SJSA1 (cell line): ENCODE measurements around the gene BRIP1. TPM values are rescaled to one million over a fixed set of nuclear protein-coding genes. Genes with fewer than 3 reads are reported as not detected.
"Not testable (repeated sequence)": the region's sequence is repeated elsewhere in the genome, so short reads cannot be mapped to it uniquely, and the experiment has no call there.

Experiments
- DNase-seq, 2 experiments: peaks; one replicate each; pipeline ENCODE4 v3.0.0-alpha.2; 2015 to 2020; ENCODE audit warnings: low spot score in 2 of 2, low read depth in 1 of 2
- H3K27ac ChIP-seq: fragments of 250-450 bp; sonication (Bioruptor Pico); 2 replicates; pipeline ENCODE4 v1.5.1; 2020; ENCODE audit warnings: mild to moderate bottlenecking, moderate library complexity
- H3K27me3 ChIP-seq: fragments of 250-450 bp; sonication (Bioruptor Pico); replicated peaks from 2 replicates; pipeline ENCODE4 v1.5.1; 2020; ENCODE audit warnings: mild to moderate bottlenecking, moderate library complexity
- H3K36me3 ChIP-seq: fragments of 250-450 bp; sonication (Bioruptor Pico); 2 replicates; pipeline ENCODE4 v1.5.1; 2020; ENCODE audit warnings: mild to moderate bottlenecking
- H3K4me1 ChIP-seq: fragments of 250-450 bp; sonication (Bioruptor Pico); replicated peaks from 2 replicates; pipeline ENCODE4 v1.6.1; 2021; ENCODE audit warnings: mild to moderate bottlenecking
- H3K4me3 ChIP-seq: fragments of 250-450 bp; sonication (Bioruptor Pico); 2 replicates; pipeline ENCODE4 v1.5.1; 2020; ENCODE audit warnings: mild to moderate bottlenecking
- H3K9me3 ChIP-seq: fragments of 250-450 bp; sonication (Bioruptor Pico); replicated peaks from 2 replicates; pipeline ENCODE4 v1.5.1; 2020; ENCODE audit warnings: mild to moderate bottlenecking
- total RNA-seq: library from RNA; depleted of rRNA; stranded (reverse); fragments of >200 nt; shearing (Covaris generic); gene quantifications from 2 replicates; pipeline ENCODE4 v1.2.3, GENCODE V29; 2014

BRIP1 gene
- total RNA-seq, 1 experiment from 2014 or later: 53.2 TPM

DNA sequence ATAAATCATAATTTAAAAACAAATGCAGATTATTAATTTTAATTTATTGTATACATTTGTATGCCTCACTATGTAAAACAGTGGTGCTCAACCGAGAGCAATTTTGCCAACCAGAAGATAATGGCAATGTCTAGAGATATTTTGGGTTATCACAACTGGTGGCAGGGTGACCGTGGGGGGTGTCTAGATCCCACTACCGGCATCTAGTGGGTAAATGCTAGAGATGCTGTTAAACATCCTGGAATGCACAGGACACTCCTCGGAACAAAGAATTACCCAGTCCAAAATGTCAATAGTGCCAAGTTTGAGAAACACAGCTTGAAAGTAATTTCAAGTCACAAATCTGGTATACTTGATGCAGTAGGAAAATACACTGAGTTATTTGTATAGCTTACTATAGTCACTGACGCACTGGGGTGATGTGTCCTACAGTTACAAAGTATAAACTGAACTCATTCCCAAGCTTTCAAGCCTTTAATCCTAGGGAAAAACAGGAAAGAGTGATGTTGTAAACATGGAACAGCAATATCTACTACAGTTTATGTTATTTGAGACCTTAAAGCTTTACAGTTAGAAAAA, 133.5 kb downstream of the BRIP1 start:
- no peaks in the 10 kb centered on the region for H3K9me3 ChIP-seq
- DNase-seq: no peak
- no peaks in the 10 kb centered on the region for H3K27me3 ChIP-seq
- H3K27ac ChIP-seq: no peak overlapping the region
- H3K4me3 ChIP-seq: no peak overlapping the region
- H3K36me3 ChIP-seq: peaks cover 22% of the 10 kb centered on the region
- H3K4me1 ChIP-seq: no peaks in the 10 kb centered on the region

DNA sequence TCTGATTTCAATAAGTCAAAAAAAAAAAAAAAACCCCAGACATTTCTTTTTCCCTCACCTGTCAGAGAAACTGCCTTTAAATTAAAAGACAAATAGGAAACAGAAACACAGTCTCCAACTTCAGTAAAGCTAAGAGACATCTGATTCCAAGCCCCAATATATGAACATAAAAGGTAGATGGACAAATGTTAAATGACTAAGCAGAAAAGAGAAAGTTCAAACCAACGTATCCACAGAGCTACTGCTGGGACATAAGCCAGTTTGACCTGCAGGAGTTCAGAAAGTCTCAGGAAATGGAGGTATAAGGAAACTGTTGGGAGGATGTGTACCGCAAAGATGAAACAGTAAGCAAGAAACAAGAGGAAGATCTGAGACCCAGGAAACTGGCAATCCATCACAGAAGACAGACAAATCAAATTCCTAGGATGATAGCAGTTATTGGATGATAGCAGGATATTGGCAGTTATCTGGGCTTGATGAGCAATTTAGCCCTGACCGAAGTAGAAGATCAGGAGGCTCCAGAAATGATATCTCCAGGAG, 135.0 kb downstream of the BRIP1 start:
- Histone ChIP-seq H3K27me3 (no peaks in the 10 kb centered on the region), H3K9me3 (no peaks in the 10 kb centered on the region), H3K4me1 (no peaks in the 10 kb centered on the region), H3K27ac (no peak overlapping the region), H3K4me3 (no peak overlapping the region), H3K36me3 (peaks cover 22% of the 10 kb centered on the region)
- no peak for DNase-seq

DNA sequence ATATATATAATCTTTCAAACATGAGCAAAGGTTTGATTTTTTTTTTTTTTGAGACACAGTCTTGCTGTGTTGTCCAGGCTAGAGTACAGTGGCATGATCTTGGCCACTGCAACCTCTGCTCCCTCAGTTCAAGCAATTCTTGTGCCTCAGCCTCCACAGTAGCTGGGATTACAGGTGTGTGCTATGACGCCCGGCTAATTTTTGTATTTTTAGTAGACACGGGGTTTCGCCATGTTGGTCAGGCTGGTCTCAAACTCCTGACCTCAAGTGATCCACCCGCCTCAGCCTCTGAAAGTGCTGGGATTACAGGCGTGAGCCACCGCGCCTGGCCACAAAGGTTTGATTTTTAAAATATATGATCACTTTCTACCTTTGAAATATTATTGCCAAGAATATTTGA, 135.5 kb downstream of the BRIP1 start:
- not testable (repeated sequence) for H3K9me3 ChIP-seq, H3K27me3 ChIP-seq, H3K27ac ChIP-seq, DNase-seq, H3K4me1 ChIP-seq, H3K4me3 ChIP-seq
- H3K36me3 ChIP-seq: peaks cover 17% of the 10 kb centered on the region

DNA sequence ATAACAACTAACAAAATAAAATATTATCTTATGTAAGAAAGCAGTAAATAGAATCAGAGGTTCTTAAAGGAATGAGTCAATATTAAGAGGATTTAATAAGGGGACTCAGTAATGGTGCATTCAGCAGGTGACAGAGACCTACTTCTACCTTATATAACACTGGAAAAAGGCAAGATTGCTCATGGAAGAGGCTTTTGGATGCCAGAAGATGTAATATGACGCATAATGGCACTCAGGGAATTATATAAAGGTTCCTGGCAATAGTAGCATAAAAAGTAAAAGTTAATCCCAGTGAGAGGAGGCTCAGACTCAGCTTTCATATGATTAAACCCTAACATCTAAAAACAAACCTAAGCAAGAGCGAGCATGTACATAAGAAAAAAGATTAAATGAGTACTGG, 136.4 kb downstream of the BRIP1 start:
- peaks cover 18% of the 10 kb centered on the region for H3K36me3 ChIP-seq
- DNase-seq: no peak
- no peaks in the 10 kb centered on the region for H3K27me3 ChIP-seq
- H3K27ac ChIP-seq: no peak overlapping the region
- no peaks in the 10 kb centered on the region for H3K4me1 ChIP-seq
- H3K9me3 ChIP-seq: no peaks in the 10 kb centered on the region
- no peak overlapping the region for H3K4me3 ChIP-seq

DNA sequence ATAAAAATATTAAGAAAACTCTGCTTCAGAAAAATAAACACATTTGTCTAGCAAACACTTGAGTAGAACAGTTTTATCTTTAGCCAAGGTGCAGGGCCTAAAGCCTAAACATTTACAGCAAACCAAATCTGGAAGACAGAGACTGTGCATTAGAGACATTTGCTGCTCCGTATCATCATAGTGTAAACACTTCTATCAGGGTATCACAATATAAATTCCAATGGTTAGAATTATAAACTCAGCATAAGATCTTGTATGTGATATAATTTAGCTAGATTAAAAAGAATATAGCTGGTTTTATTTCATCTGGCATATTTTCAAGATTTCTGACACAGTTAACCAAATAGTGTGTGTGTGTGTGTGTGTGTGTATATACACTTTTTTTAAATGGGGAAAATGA, 138.6 kb downstream of the BRIP1 start:
- DNase-seq: no peak

DNA sequence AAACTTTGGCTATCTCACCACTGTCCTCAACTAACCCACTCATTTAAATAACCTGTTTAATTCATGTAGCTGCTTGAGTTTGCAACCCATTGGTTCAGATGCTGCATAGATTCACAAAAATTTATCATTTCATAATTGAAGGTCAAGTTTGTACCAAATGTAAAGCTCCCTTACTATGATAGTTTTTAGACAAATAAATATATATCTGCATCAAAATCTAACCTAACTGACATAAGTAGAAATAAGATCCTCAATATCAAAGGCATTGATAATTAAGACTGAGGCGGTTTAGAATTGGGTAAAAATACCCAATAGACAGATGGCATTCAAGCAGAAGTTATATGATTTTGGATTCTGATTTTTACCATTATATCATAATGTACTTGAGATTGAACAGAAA, 139.4 kb downstream of the BRIP1 start:
- no peaks in the 10 kb centered on the region for H3K4me1 ChIP-seq
- H3K9me3 ChIP-seq: no peaks in the 10 kb centered on the region; the same call in 1 of the 2 replicates
- no peak overlapping the region for H3K4me3 ChIP-seq
- peaks cover 20% of the 10 kb centered on the region for H3K36me3 ChIP-seq
- H3K27me3 ChIP-seq: no peaks in the 10 kb centered on the region
- H3K27ac ChIP-seq: no peak overlapping the region
- no peak for DNase-seq

More for the DNA sequence above, 138.6 kb downstream of the BRIP1 start:
- no peak overlapping the region for H3K27ac ChIP-seq
- H3K4me1 ChIP-seq: no peaks in the 10 kb centered on the region
- no peaks in the 10 kb centered on the region for H3K9me3 ChIP-seq
- H3K36me3 ChIP-seq: peaks cover 20% of the 10 kb centered on the region
- H3K4me3 ChIP-seq: no peak overlapping the region
- no peaks in the 10 kb centered on the region for H3K27me3 ChIP-seq

DNA sequence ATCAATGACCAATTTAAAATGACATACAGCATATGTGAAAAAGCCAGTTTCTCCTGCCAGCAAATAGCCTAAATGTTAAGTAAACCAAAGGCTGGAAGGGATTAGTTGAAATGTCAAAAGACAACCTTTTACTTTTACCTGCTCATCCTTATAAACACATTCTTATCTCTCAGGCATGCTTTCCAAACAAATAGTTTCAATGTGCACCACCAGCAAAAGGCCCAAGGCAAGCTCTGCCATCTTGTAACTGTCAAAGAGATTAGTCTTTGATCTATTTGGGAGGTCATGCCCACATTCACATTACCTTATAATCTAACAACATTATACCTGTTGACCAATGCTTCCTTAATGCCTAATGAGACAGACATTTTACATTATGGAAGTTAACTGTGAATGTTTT, 140.1 kb downstream of the BRIP1 start:
- no peaks in the 10 kb centered on the region for H3K27me3 ChIP-seq
- H3K4me3 ChIP-seq: no peak overlapping the region
- no peak for DNase-seq
- H3K9me3 ChIP-seq: peaks cover 5% of the 10 kb centered on the region
- H3K27ac ChIP-seq: no peak overlapping the region
- H3K36me3 ChIP-seq: peaks cover 25% of the 10 kb centered on the region
- no peaks in the 10 kb centered on the region for H3K4me1 ChIP-seq

DNA sequence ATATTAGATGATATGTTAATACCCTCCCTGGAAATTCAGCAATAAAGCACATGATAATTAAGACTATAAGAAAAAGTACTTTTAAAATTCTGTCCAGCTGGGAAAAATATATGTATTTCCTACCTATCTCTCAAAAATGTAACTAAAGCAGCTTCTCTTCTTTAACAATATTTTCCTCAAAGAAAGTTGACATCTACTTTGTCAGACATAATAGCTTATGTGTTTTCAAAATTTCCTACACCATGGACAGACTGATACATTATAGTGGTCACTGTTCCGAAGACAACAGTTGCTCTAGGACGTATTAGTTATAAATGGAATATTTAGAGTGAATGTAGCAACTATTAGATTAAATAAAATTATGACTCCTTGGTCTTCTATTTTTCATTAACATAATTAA, 140.9 kb downstream of the BRIP1 start:
- peaks cover 7% of the 10 kb centered on the region for H3K9me3 ChIP-seq
- peaks cover 28% of the 10 kb centered on the region for H3K36me3 ChIP-seq
- no peak overlapping the region for H3K4me3 ChIP-seq
- no peak overlapping the region for H3K27ac ChIP-seq
- no peaks in the 10 kb centered on the region for H3K4me1 ChIP-seq
- no peaks in the 10 kb centered on the region for H3K27me3 ChIP-seq
- no peak for DNase-seq

DNA sequence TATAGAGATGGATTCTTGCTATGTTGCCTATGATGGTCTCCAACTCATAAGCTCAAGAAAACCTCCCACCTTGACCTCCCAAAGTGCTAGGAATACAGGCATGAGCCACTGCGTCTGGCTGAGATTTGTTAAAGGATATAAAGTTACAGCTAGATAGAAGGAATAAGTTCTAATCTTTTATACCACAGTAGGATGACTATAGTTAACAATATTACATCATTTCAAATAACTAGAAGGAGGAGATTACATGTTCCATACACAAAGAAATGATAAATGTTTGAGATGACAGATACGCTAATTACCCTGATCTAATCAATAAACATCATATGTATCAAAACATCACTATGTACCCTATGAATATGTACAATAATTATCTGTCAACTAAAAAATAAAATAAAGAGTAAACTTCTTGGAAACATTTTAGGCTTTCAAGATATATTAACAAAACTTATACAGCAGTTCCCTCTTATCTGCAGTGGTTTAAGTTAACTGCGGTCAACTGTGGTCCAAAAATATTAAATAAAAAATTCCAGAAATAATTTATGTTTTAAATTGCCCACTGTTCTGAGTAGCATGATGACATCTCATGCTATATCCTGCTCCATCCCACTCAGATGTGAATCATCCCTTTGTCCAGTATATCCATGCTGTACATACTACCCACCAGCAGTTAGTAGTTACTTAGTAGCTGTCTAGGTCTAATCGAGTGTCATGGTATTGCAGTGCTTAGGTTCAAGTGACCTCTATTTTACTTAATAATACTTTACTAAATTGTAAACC, 143.1 kb downstream of the BRIP1 start:
- Histone ChIP-seq H3K4me3 (no peak overlapping the region), H3K27ac (no peak overlapping the region), H3K36me3 (peaks cover 30% of the 10 kb centered on the region), H3K4me1 (no peaks in the 10 kb centered on the region), H3K27me3 (no peaks in the 10 kb centered on the region), H3K9me3 (peaks cover 7% of the 10 kb centered on the region)
- no peak for DNase-seq

DNA sequence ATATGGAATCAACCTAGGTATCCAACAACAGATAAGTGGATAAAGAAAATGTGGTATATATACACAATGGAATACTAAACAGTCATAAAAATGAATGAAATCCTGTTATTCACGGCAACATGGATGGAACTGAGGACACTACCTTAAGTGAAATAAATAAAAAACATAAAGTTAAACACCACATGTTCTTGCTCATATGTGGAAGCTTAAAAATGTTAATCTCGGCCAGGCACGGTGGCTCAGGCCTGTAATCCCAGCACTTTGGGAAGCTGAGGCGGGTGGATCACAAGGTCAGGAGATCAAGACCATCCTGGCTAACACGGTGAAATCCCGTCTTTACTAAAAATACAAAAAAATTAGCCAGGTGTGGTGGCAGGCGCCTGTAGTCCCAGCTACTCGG, 144.1 kb downstream of the BRIP1 start:
- H3K4me3 ChIP-seq, H3K27me3 ChIP-seq, H3K9me3 ChIP-seq, DNase-seq, H3K27ac ChIP-seq, H3K4me1 ChIP-seq: not testable (repeated sequence)
- peaks cover 37% of the 10 kb centered on the region for H3K36me3 ChIP-seq

DNA sequence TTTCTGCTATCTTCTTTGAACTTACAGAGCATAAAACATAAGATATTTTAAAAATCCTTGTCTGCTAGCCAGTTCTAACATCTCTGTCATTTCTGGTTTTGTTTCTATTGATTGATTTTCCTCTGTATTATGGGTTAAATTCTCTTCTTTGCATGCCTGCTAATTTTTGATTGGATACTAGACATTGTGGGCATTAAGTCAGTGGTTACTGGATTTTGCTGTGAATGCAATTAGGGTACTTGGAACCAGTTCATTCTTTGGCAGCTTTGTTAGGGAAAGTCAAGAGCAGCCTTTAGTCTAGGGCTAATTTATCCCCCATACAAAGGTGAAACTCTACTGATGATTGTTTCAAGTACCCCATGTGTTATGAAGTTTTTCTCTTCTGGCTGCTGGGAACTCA, 145.3 kb downstream of the BRIP1 start:
- Histone ChIP-seq H3K9me3 (peaks cover 7% of the 10 kb centered on the region), H3K27ac (no peak overlapping the region), H3K36me3 (peaks cover 41% of the 10 kb centered on the region), H3K4me3 (no peak overlapping the region), H3K4me1 (no peaks in the 10 kb centered on the region), H3K27me3 (no peaks in the 10 kb centered on the region)
- DNase-seq: no peak

DNA sequence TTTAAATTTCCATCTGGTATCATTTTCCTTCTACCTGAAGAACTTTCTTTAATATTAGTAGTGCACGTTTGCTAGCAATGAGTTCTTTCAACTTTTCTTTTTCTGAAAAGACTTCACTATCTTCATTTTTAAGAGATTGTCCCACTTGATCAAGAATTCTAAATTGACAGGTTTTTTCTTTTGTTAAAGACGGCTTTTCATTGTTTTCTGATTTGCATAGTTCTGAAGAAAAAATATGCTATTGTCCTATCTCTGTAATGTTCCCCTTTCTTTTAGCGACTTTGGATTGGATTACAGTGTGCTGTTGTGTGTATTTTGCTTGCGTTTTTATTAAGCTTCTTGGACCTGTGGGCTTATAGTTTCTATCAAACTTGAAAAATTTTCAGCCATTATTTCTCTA, 146.0 kb downstream of the BRIP1 start:
- no peaks in the 10 kb centered on the region for H3K27me3 ChIP-seq
- no peak for DNase-seq
- H3K4me3 ChIP-seq: no peak overlapping the region
- no peak overlapping the region for H3K27ac ChIP-seq
- H3K36me3 ChIP-seq: peaks cover 45% of the 10 kb centered on the region
- H3K9me3 ChIP-seq: peaks cover 7% of the 10 kb centered on the region
- no peaks in the 10 kb centered on the region for H3K4me1 ChIP-seq

DNA sequence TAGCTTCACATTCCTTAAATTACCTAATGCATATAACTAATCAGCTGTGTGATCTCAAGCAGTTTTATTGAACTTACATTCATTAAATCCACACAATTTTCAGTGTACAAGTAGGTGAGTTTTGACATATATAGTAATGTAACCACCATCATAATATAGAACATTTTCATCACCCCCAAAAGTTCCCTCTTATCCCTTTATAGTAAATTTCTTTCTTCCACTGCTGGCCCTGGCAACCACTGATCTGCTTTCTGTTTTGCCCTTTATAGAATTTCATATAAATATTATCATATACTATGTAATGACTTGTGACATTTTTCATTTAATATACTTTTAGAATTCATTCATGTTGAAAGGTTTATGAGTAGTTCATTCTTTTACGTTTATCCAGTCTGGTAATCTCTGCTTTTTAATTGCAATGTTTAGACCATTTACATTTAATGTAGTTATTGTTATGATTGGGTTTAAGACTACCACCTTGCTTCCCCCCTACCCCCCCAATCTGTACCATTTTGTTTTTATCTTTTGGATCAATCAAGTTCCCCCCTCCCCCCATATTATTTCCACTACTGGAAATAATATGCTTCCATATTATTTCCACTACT, 147.0 kb downstream of the BRIP1 start:
- peaks cover 40% of the 10 kb centered on the region for H3K36me3 ChIP-seq

DNA sequence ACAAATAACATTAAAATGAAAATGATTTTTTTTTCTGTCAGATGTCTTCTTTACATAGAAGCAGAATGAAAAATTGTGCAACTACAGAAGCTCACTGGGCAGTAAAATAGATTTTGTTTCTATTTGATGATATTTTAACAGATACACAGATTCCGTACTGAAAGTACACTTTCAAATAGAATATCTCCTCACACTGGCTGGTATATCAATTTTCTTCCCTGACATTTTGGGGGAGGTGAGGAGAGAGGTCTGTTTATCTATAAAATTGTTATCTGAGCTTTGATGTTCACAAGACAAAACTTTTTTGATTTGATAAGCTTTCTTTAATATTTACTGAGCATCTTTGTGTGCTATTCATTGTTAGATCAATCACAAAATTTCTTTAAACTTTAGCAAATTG, 148.0 kb downstream of the BRIP1 start:
- no peaks in the 10 kb centered on the region for H3K4me1 ChIP-seq
- H3K27me3 ChIP-seq: no peaks in the 10 kb centered on the region
- H3K4me3 ChIP-seq: no peak overlapping the region
- H3K36me3 ChIP-seq: peaks cover 41% of the 10 kb centered on the region
- no peak for DNase-seq
- no peak overlapping the region for H3K27ac ChIP-seq
- peaks cover 7% of the 10 kb centered on the region for H3K9me3 ChIP-seq

More for the DNA sequence above, 147.0 kb downstream of the BRIP1 start:
- no peak for DNase-seq
- Histone ChIP-seq H3K4me1 (no peaks in the 10 kb centered on the region), H3K27ac (no peak overlapping the region), H3K27me3 (no peaks in the 10 kb centered on the region), H3K9me3 (peaks cover 7% of the 10 kb centered on the region), H3K4me3 (no peak overlapping the region)
